Activated CD4-positive, alpha-beta T cell treated with anti-CD3 and anti-CD28 coated beads for 36 hours (primary cell): ENCODE measurements around the gene NOXO1. TPM values are rescaled to one million over a fixed set of nuclear protein-coding genes. Genes with fewer than 3 reads are reported as not detected.
A peak's percentile ranks its signal among the peaks of the same experiment; 100 is the strongest.

ENCODE experiments used
- ATAC-seq: fragments of 200-7000 bp; cut with Tn5 transposase; one replicate; pipeline ENCODE4 v1.10.0; 2021; ENCODE audit warnings: mild to moderate bottlenecking, moderate library complexity
- CTCF ChIA-PET: fragments of 350-600 bp; sonication (Branson Sonifier 250); formaldehyde crosslinking; loops from one replicate; lab custom pipeline; 2021; ENCODE audit warnings: antibody characterized with exemption; lab: Charles Lee
- POLR2A ChIA-PET: fragments of 350-600 bp; sonication (Branson Sonifier 250); formaldehyde crosslinking; loops from one replicate; lab custom pipeline; 2021; ENCODE audit warnings: antibody characterized with exemption, inconsistent platforms; lab: Charles Lee
- DNase-seq: peaks from one replicate; pipeline ENCODE4 v3.0.0-alpha.2; 2020
- H3K27ac Mint-ChIP-seq: one replicate; pipeline ENCODE4 v1.8.0; 2021; ENCODE audit warnings: mixed read lengths
- H3K27me3 Mint-ChIP-seq: one replicate; pipeline ENCODE4 v1.8.0; 2021; ENCODE audit warnings: mixed read lengths
- H3K36me3 Mint-ChIP-seq: one replicate; pipeline ENCODE4 v1.8.0; 2021; ENCODE audit warnings: low read depth, mixed read lengths
- H3K4me1 Mint-ChIP-seq: one replicate; pipeline ENCODE4 v1.8.0; 2021; ENCODE audit warnings: mixed read lengths
- H3K4me3 Mint-ChIP-seq: one replicate; pipeline ENCODE4 v1.8.0; 2021; ENCODE audit warnings: mild to moderate bottlenecking, moderate library complexity, mixed read lengths
- H3K9me3 Mint-ChIP-seq: one replicate; pipeline ENCODE4 v1.8.0; 2021; ENCODE audit warnings: low read depth, mixed read lengths
- intact Hi-C, 2 experiments: fragments of 100-400 bp; cut with DNase I in 1 of 2; cut with micrococcal nuclease in 1 of 2; formaldehyde crosslinking; loops; one replicate each; pipeline versions ENCODE4 v1.14.2 to v1.15.1; 2022 to 2024; cut with DNase I, micrococcal nuclease
- total RNA-seq, 2 experiments: library from RNA; stranded (reverse); gene quantifications; one replicate each; pipeline ENCODE4 v1.2.3, GENCODE V29; 2021

The NOXO1 gene, protein sequence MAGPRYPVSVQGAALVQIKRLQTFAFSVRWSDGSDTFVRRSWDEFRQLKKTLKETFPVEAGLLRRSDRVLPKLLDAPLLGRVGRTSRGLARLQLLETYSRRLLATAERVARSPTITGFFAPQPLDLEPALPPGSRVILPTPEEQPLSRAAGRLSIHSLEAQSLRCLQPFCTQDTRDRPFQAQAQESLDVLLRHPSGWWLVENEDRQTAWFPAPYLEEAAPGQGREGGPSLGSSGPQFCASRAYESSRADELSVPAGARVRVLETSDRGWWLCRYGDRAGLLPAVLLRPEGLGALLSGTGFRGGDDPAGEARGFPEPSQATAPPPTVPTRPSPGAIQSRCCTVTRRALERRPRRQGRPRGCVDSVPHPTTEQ
- not detected for total RNA-seq

DNA sequence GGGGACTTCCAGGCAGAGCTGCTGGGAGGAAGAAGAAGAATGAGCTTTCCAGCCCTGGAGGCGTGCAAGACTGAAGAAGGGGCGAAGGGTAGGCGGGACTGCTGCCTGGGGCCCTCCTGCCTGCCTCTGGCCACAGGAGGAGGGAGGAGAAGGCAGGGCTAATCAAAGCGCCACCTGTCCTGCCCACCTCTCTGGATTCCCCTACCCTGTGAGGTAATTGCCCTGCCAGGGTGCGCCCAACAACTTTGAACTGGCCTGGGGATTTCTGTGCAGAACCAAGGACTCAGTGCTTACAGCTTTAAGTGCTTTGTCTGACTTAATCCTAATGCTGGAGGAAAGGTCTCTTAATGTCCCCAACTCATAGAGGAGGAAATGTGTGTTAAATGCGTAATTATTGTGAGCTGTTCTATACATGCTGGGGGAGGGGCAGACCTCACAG, at the start of gene NOXO1:
Gene NOXO1 (minus strand): TSS at position 72 of the 439 bp plus-strand sequence. CDS start 290 bp downstream, outside the sequence.
- Mint-ChIP-seq H3K36me3 (peaks cover 21% of the 10 kb centered on the region), H3K4me1 (peaks cover 16% of the 10 kb centered on the region), H3K27me3 (peaks cover 17% of the 10 kb centered on the region), H3K27ac (no peak within 1 kb of the TSS), H3K4me3 (no peak within 1 kb of the TSS), H3K9me3 (no peaks in the 10 kb centered on the region)
- POLR2A ChIA-PET = interaction anchor here (1.2 to 1.8 kb wide), 3 partner anchors 10 to 21 kb away, joined by 4 read pairs; partner anchors contain the start of gene RPS2
- ATAC-seq = peak; percentile 16
- CTCF ChIA-PET = interaction anchor here (0.7 kb wide), 1 partner anchor 38 kb away, joined by 3 read pairs; the partner anchor contains the start of gene NPW
- intact Hi-C loops = no loop called here
- DNase-seq = peak; percentile 28

DNA sequence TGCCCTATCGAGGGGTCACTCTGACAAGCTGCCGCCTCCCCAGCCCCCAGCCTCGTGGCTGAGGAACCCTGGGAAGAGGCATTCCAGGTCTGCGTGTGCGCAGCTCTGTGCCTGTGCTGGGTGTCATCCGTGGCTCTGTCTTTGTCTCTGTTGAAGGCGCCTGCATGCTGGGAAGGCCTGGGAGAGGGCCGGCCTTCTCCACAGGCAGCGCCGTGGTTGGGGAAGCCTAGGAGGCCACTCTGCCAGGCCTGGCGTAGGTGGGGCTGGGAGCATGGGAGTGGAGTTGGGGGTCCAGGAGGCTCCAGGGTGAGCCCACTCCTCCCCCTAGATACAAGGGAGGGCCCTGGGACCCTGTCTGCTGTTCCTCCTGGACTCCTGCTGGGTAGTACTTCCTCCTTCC, 48.8 kb upstream of the NOXO1 start:
- H3K27me3 Mint-ChIP-seq = peaks cover 7% of the 10 kb centered on the region
- DNase-seq (no peak), ATAC-seq (no peak)
- no peaks in the 10 kb centered on the region for H3K9me3 Mint-ChIP-seq
- CTCF ChIA-PET = no interaction called here
- no peaks in the 10 kb centered on the region for H3K36me3 Mint-ChIP-seq
- no peak overlapping the region for H3K4me3 Mint-ChIP-seq
- no peaks in the 10 kb centered on the region for H3K4me1 Mint-ChIP-seq
- intact Hi-C loops = no loop called here
- no peak overlapping the region for H3K27ac Mint-ChIP-seq
- POLR2A ChIA-PET = no interaction called here

DNA sequence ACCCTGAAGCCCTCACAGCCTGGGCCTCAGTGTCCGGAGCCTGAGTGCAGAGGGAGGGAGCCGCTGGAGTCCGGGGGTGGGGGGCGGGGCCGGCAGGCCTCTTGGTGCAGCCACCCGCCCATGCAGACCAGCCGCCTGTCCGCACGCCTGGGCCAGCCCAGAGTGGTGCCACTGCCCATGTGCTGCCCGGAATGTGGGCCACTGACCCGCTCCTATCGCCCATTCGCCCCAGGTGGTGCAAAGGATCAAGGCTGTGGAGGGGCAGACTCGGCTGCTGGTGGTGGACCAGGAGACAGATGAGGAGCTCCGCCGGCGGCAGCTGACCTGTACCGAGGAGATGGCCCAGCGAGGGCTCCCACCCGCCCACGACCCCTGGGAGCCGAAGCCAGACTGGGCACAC, 48.1 kb upstream of the NOXO1 start:
- POLR2A ChIA-PET = no interaction called here
- no peaks in the 10 kb centered on the region for H3K9me3 Mint-ChIP-seq
- intact Hi-C loops = loop anchor here in 1 of 2 experiments (10.0 kb wide), 1 partner anchor 455 kb away; no protein-coding TSS in a partner anchor

DNA sequence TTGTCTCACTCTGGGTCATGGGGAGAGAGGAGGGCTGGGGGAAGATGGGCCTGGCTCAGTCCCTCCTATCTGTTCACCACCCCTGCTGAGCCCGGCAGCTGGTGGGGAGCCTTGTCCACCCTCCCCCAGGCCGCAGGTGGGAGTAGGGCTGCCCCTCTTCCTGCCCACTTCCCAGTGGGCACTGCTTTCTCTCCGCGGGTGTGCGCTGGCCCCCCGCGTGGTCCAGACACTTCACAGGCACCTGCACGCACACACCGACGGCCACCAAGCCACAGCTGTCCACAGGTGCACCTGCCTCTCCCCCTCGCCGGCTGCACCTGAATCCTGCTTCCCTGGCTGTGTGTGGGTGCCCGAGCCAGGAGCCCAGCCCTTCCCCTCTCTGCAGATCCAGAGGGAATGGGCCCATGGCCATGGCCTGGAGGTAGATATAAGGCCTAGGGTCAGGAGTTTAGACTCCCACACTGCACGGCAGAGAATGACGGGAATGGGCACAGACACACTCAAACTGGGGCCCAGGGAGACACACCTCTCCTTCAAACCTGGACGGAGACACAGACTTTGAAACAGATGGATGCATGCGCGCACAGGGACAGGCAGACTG, 47.5 kb upstream of the NOXO1 start:
- no peak for ATAC-seq
- DNase-seq = no peak
- H3K4me1 Mint-ChIP-seq = peaks cover 4% of the 10 kb centered on the region
- intact Hi-C loops = loop anchor here in 1 of 2 experiments (10.0 kb wide), 1 partner anchor 456 kb away; no protein-coding TSS in a partner anchor
- no peak overlapping the region for H3K4me3 Mint-ChIP-seq
- ChIA-PET CTCF (interaction anchor here (1.4 kb wide), 2 partner anchors 11 to 112 kb away, joined by 3 to 4 read pairs; no protein-coding TSS in a partner anchor), POLR2A (no interaction called here)
- no peaks in the 10 kb centered on the region for H3K36me3 Mint-ChIP-seq
- peaks cover 7% of the 10 kb centered on the region for H3K27me3 Mint-ChIP-seq
- H3K27ac Mint-ChIP-seq = no peak overlapping the region
- no peaks in the 10 kb centered on the region for H3K9me3 Mint-ChIP-seq

More for the DNA sequence above, 48.1 kb upstream of the NOXO1 start:
- Mint-ChIP-seq H3K27ac (no peak overlapping the region), H3K4me3 (no peak overlapping the region), H3K36me3 (no peaks in the 10 kb centered on the region), H3K4me1 (peaks cover under 1% of the 10 kb centered on the region), H3K27me3 (peaks cover 7% of the 10 kb centered on the region)
- DNase-seq = no peak
- ATAC-seq = no peak
- CTCF ChIA-PET = no interaction called here

DNA sequence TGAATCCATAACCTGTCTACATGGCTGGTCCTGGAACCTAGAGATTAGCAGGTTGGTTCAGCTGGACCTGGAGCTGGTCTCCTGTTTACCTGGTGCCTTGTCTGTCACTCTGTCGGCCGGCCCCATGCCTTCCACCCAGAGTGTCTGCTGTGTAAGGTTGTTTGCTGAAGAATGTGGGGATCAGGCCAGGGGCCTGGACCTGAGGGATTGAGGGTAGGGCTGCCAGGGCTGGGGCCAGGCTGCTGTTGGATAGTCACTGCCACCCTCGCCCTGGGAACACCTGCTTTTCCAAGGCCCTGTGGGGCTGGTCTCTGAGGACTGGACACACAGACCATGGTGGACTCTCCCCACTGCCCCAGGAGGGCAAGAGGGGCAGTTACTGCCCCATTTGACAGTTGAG, 46.9 kb upstream of the NOXO1 start:
- POLR2A ChIA-PET = no interaction called here
- CTCF ChIA-PET = interaction anchor here (1.0 to 1.4 kb wide), 3 partner anchors 11 to 112 kb away, joined by 3 to 4 read pairs (median 3); partner anchors contain the start of genes NTHL1 and TSC2
- Mint-ChIP-seq H3K4me1 (peaks cover 4% of the 10 kb centered on the region), H3K36me3 (no peaks in the 10 kb centered on the region), H3K27ac (no peak overlapping the region), H3K9me3 (no peaks in the 10 kb centered on the region), H3K4me3 (no peak overlapping the region), H3K27me3 (peaks cover 7% of the 10 kb centered on the region)
- ATAC-seq = no peak
- DNase-seq = no peak
- intact Hi-C loops = loop anchor here in 1 of 2 experiments (10.0 kb wide), 1 partner anchor 457 kb away; no protein-coding TSS in a partner anchor

DNA sequence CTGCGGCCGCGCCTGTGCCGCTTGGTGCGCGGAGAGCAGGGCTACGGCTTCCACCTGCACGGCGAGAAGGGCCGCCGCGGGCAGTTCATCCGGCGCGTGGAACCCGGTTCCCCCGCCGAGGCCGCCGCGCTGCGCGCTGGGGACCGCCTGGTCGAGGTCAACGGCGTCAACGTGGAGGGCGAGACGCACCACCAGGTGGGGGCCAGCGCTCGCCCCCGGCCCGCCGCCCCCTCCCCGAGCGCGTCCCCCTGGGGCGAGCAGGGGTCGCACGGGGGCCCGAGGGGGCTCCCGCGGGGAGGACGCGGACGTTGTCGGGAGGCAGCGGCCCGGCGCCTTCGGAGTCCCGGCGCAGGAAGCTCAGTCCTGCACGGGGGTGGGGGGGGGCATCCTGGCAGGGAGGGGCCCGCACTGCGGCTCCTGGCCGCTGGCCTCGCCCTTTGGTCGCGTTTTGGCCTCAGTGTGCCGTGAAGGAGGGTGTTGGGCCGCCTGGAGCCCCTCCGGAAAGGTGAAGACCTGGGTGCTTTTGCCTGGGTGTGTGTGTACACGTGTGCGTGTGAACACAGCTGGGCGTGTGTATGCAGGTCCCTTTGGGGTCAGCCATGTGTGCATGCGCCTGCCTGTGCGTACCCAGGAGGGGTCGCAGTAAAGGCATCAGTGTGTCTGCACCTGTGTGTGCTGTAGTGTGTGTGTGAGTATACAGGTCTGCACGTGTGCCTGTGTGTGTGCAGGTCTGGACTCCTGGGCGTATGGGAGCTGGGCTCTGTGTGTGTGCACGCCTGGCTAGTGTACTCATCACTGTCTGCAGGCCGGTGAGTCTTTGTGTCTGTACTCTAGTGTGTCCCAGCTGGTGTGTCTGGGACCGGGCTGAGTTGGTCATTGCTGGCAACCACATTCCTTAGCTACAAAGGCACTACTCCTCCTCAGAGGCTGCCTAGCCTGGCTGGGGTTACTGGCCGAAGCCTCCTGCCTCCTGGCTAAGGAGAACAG, 46.0 kb upstream of the NOXO1 start:
- ATAC-seq = peak; percentile 8
- ChIA-PET CTCF (interaction anchor here (1.0 to 1.4 kb wide), 3 partner anchors 12 to 113 kb away, joined by 3 to 4 read pairs (median 3); partner anchors contain the start of genes NTHL1 and TSC2), POLR2A (interaction anchor here (0.6 kb wide), 1 partner anchor 19 kb away, joined by 3 read pairs; no protein-coding TSS in a partner anchor)
- Mint-ChIP-seq H3K4me1 (peaks cover 10% of the 10 kb centered on the region), H3K9me3 (no peaks in the 10 kb centered on the region), H3K36me3 (no peaks in the 10 kb centered on the region), H3K4me3 (peak overlapping the region; percentile 49), H3K27ac (no peak overlapping the region), H3K27me3 (peaks cover 10% of the 10 kb centered on the region)
- DNase-seq = peak; percentile 34
- intact Hi-C loops = loop anchor here in 1 of 2 experiments (10.0 kb wide), 1 partner anchor 457 kb away; no protein-coding TSS in a partner anchor

DNA sequence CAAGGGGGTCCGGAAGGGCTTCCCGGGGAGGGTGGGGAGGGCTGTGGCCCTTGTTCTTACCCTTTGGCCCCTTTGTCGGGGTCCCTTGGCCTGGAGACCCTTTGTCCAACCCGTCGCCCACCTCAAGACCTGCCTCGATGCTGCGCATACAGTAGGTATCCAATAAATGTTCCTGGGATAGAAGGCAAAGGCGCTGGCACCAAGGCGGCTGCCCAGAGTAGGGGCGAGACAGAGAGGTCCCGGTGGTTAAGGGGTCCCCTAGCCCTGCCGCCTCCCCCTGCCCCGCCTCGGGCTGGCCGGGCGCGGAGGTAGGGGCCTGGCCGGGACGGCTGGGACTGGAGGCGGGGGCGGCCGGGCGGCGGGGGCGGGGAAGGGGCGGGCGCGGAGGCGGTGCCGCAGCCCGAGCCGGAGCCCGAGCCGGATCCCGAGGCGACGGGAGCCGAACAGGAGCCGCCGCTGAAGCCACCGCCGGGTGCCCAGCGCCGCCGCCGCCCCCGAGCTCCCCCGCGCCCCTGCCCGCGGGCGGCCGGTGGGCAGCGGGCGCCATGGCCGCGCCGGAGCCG, 45.3 kb upstream of the NOXO1 start, which contains the start of gene NHERF2:
Gene NHERF2 (plus strand): TSS at position 442 of the 563 bp plus-strand sequence. CDS start 104 bp downstream, at position 546.
- intact Hi-C loops = loop anchor here in 1 of 2 experiments (10.0 kb wide), 1 partner anchor 458 kb away; no protein-coding TSS in a partner anchor
- Mint-ChIP-seq H3K4me3 (peak within 1 kb of the TSS; percentile 49), H3K9me3 (no peaks in the 10 kb centered on the region), H3K36me3 (no peaks in the 10 kb centered on the region), H3K4me1 (peaks cover 10% of the 10 kb centered on the region), H3K27ac (no peak within 1 kb of the TSS), H3K27me3 (peaks cover 15% of the 10 kb centered on the region)
- DNase-seq = peak; percentile 38
- ChIA-PET POLR2A (interaction anchor here (0.6 kb wide), 1 partner anchor 20 kb away, joined by 3 read pairs; no protein-coding TSS in a partner anchor), CTCF (no interaction called here)
- peak; percentile 2 for ATAC-seq

DNA sequence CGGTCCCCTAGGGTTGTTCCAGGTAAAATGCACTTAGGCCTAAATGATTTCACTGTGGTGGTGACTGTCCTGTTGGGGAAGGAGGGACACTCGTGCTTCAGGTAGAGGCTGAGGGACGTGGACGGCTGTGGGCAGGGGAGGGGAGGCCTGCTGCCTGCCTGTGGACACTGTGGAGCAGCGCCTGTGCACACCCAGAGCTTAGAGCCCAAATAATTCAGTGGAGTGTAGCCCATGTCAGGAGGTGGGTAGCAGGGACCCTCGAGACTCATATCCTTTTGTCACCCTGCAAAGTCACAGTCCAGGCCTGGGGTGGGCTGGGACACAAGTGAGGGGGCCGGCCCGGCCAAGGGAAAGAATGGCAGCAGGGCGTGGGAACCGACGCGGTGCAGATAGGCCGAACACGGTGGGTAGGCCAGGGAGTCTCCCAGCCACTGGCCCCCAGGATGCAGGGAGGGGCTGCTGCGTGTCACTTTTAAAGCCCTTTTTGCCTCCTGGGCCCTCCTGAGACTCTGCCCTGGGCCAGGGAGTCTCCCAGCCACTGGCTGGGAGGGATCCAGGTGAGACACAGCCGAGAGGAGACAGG, 44.7 kb upstream of the NOXO1 start:
- ATAC-seq = no peak
- intact Hi-C loops = loop anchor here in 1 of 2 experiments (10.0 kb wide), 1 partner anchor 459 kb away; no protein-coding TSS in a partner anchor
- Mint-ChIP-seq H3K4me3 (peak overlapping the region; percentile 29), H3K36me3 (no peaks in the 10 kb centered on the region), H3K9me3 (no peaks in the 10 kb centered on the region), H3K27ac (no peak overlapping the region), H3K4me1 (peaks cover 10% of the 10 kb centered on the region), H3K27me3 (peaks cover 17% of the 10 kb centered on the region)
- CTCF ChIA-PET = no interaction called here
- no peak for DNase-seq
- POLR2A ChIA-PET = no interaction called here

DNA sequence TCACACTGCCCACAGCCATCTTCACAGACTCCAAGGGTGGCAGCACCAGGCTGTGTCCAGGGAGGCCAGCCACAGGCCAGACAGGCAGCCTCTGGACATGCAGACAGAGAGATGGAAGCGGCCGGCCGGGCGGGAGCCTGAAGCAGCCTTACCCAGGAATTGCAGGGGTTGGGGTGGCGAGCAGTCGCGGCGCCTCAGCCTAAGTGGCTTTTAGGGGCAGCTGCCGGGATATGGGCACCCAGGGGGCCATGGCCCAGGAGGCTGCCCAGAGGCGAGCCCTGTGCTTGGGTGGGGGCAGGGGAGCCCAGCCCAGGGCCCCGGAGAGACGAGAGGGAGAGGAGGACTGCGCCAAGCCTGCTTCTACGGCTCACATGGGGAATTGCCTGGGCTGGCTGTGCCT, 44.0 kb upstream of the NOXO1 start:
- POLR2A ChIA-PET = interaction anchor here (0.6 kb wide), 1 partner anchor 127 kb away, joined by 4 read pairs; no protein-coding TSS in a partner anchor
- intact Hi-C loops = loop anchor here in 1 of 2 experiments (10.0 kb wide), 1 partner anchor 460 kb away; no protein-coding TSS in a partner anchor
- no peak overlapping the region for H3K4me3 Mint-ChIP-seq
- DNase-seq (no peak), ATAC-seq (no peak)
- CTCF ChIA-PET = interaction anchor here (1.4 kb wide), 1 partner anchor 115 kb away, joined by 4 read pairs; no protein-coding TSS in a partner anchor
- H3K27ac Mint-ChIP-seq = no peak overlapping the region
- no peaks in the 10 kb centered on the region for H3K9me3 Mint-ChIP-seq
- peaks cover 19% of the 10 kb centered on the region for H3K27me3 Mint-ChIP-seq
- H3K36me3 Mint-ChIP-seq = no peaks in the 10 kb centered on the region
- H3K4me1 Mint-ChIP-seq = peaks cover 15% of the 10 kb centered on the region
